Transverse colon (tissue), 3 donors: ENCODE data around the gene KIF5A.

ENCODE experiments used
- EP300 ChIP-seq: sonication (generic); formaldehyde crosslinking; IDR thresholded peaks from one replicate; pipeline ENCODE4 v1.6.1; 2017; ENCODE audit warnings: antibody characterized with exemption, low read depth
- POLR2A ChIP-seq: fragments of 450-650 bp; IDR thresholded peaks from one replicate; pipeline ENCODE4 v1.6.1; 2016; ENCODE audit warnings: antibody characterized with exemption, mild to moderate bottlenecking, moderate library complexity
- TF ChIP-seq, protein P1 (sequence below), 5 experiments: fragments of 200-600 bp in 3 of 5; fragments of 450-650 bp in 2 of 5; sonication (generic) in 3 of 5; IDR thresholded peaks; 1 replicate in 2 of 5; 2 replicates in 3 of 5; pipeline ENCODE4 v1.5.1; 2016 to 2017; ENCODE audit warnings: antibody characterized with exemption in 5 of 5, inconsistent platforms in 3 of 5, mild to moderate bottlenecking in 2 of 5, moderate library complexity in 1 of 5

DNA sequence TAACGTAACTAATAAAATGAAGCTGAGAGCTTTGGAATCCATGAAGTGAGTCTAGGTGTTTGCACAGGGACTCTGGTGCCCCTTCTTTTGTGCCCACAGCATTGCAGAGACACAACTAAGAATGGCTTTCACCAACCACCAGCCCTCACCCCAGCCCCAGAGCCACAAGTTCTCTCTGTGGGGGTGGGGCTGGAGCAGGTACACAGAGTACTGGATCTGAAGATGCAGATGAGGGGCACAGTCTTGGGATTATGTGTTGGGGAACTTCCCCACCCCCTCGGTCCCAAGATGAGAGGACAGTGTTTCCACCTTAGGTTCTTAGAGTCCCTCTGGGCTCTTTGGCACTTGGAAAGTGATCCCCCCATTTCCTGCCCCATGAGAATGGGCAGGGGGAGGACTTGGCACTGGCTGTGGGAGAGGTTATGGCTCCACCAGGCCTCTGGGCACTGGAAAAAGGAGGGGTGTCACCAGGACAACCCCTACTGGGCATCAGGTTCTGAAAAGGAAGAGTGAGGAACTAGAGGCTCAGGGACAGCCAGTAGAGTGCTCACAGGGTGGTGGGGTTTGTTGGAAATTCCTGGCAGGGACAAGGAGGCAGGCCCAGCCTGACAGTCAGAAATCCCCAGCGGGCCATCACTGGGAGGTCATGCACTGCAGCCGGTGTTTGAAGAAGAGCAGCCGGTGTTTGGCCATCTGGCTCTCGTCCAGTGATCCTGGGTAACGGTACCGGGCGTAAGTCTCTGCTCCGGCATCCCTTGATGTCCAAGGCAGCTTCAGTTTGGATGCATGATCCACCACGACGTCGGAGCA is 76.5 kb downstream of the KIF5A start:
- TF ChIP-seq, protein P1, sequence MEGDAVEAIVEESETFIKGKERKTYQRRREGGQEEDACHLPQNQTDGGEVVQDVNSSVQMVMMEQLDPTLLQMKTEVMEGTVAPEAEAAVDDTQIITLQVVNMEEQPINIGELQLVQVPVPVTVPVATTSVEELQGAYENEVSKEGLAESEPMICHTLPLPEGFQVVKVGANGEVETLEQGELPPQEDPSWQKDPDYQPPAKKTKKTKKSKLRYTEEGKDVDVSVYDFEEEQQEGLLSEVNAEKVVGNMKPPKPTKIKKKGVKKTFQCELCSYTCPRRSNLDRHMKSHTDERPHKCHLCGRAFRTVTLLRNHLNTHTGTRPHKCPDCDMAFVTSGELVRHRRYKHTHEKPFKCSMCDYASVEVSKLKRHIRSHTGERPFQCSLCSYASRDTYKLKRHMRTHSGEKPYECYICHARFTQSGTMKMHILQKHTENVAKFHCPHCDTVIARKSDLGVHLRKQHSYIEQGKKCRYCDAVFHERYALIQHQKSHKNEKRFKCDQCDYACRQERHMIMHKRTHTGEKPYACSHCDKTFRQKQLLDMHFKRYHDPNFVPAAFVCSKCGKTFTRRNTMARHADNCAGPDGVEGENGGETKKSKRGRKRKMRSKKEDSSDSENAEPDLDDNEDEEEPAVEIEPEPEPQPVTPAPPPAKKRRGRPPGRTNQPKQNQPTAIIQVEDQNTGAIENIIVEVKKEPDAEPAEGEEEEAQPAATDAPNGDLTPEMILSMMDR (IDR thresholded peaks at IDR 0.05) = no peak
- TF ChIP-seq POLR2A (no peak), EP300 (no peak)
